B cell (primary cell): ENCODE data around the gene MYOF. TPM values are rescaled to one million over a fixed set of nuclear protein-coding genes. Genes with fewer than 3 reads are reported as not detected.
A peak's percentile ranks its signal among the peaks of the same experiment; 100 is the strongest.
"Not testable (repeated sequence)": the region's sequence is repeated elsewhere in the genome, so short reads cannot be mapped to it uniquely, and the experiment has no call there.

ENCODE experiments used
- ATAC-seq: fragments of 200-7000 bp; cut with Tn5 transposase; one replicate; pipeline ENCODE4 v1.10.0; 2021; ENCODE audit warnings: low read depth, mild to moderate bottlenecking, moderate number of reproducible peaks, moderate library complexity
- CTCF ChIA-PET: fragments of 350-600 bp; sonication (Branson Sonifier 250); formaldehyde crosslinking; loops from one replicate; lab custom pipeline; 2021; ENCODE audit warnings: antibody characterized with exemption, inconsistent platforms; lab: Charles Lee
- POLR2A ChIA-PET: fragments of 350-600 bp; sonication (Branson Sonifier 250); formaldehyde crosslinking; loops from one replicate; lab custom pipeline; 2021; ENCODE audit warnings: antibody characterized with exemption; lab: Charles Lee
- DNase-seq: peaks from one replicate; pipeline ENCODE4 v3.0.0; 2013
- H2AFZ ChIP-seq: 2 replicates; pipeline ENCODE4 v1.6.1; 2012; ENCODE audit warnings: mild to moderate bottlenecking, low read depth, low read length; ENCODE audit not compliant: insufficient read depth, poor library complexity, severe bottlenecking
- H3K27ac ChIP-seq, 2 donors: 1 replicate in 1 of 2; 2 replicates in 1 of 2; pipeline ENCODE4 v1.5.1; 2012 to 2013; ENCODE audit warnings: low read length in 2 of 2, mild to moderate bottlenecking in 2 of 2, moderate library complexity in 1 of 2
- H3K27me3 ChIP-seq, 4 experiments: fragments of 200-600 bp in 1 of 4; sonication (generic) in 1 of 4; replicated peaks in 1 of 4; 1 replicate in 2 of 4; 2 replicates in 2 of 4; pipeline versions ENCODE4 v1.6.1 to v1.7.0; 2013 to 2016; ENCODE audit warnings: low read length in 3 of 4, mild to moderate bottlenecking in 2 of 4, mixed read lengths in 1 of 4, moderate library complexity in 1 of 4; ENCODE audit not compliant: insufficient read depth in 4 of 4, control insufficient read depth in 3 of 4; ENCODE audit errors: control extremely low read depth in 1 of 4
- H3K36me3 ChIP-seq, 2 experiments: replicated peaks in 1 of 2; 1 replicate in 1 of 2; 2 replicates in 1 of 2; pipeline versions ENCODE4 v1.6.1 to v1.7.1; 2013; ENCODE audit warnings: low read length in 1 of 2; ENCODE audit not compliant: insufficient read depth in 2 of 2, control insufficient read depth in 1 of 2; ENCODE audit errors: control extremely low read depth in 1 of 2, extremely low read depth in 1 of 2
- H3K4me1 ChIP-seq, 2 donors: fragments of 200-600 bp in 1 of 2; sonication (generic) in 1 of 2; 1 replicate in 1 of 2; 2 replicates in 1 of 2; pipeline versions ENCODE4 v1.5.1 to v1.6.1; 2013 to 2017; ENCODE audit warnings: low read length in 2 of 2; ENCODE audit not compliant: control insufficient read depth in 2 of 2, insufficient read depth in 2 of 2
- H3K4me2 ChIP-seq: replicated peaks from 2 replicates; pipeline ENCODE3; 2012; ENCODE audit warnings: mild to moderate bottlenecking, low read depth, low read length; ENCODE audit not compliant: poor library complexity, severe bottlenecking
- H3K4me3 ChIP-seq, 5 experiments: fragments of 200-600 bp in 1 of 5; sonication (generic) in 1 of 5; 1 replicate in 3 of 5; 2 replicates in 2 of 5; pipeline versions ENCODE4 v1.5.1 to v1.7.0; 2011 to 2016; ENCODE audit warnings: low read length in 4 of 5, mild to moderate bottlenecking in 4 of 5, low read depth in 2 of 5, control low read depth in 1 of 5, moderate library complexity in 1 of 5; ENCODE audit not compliant: insufficient read depth in 1 of 5; ENCODE audit errors: control extremely low read depth in 1 of 5, extremely low read depth in 1 of 5
- H3K79me2 ChIP-seq: fragments of 200-600 bp; sonication (generic); one replicate; pipeline ENCODE4 v1.6.0; 2016; ENCODE audit warnings: low read length; ENCODE audit not compliant: control insufficient read depth, insufficient read depth
- H3K9ac ChIP-seq: fragments of 200-600 bp; sonication (generic); 2 replicates; pipeline ENCODE4 v1.6.1; 2017; ENCODE audit warnings: mild to moderate bottlenecking, low read length, moderate library complexity
- H3K9me3 ChIP-seq, 3 donors: one replicate each; pipeline versions ENCODE4 v1.6.1 to v1.7.1; 2013; ENCODE audit warnings: low read length in 2 of 3; ENCODE audit not compliant: control insufficient read depth in 2 of 3, insufficient read depth in 1 of 3; ENCODE audit errors: control extremely low read depth in 1 of 3
- H4K20me1 ChIP-seq: 2 replicates; pipeline ENCODE4 v1.6.0; 2012; ENCODE audit warnings: mild to moderate bottlenecking, low read length; ENCODE audit not compliant: insufficient read depth, control insufficient read depth, poor library complexity, severe bottlenecking
- H3K27ac Mint-ChIP-seq: one replicate; pipeline ENCODE4 v1.8.0; 2021; ENCODE audit warnings: mixed read lengths
- H3K27me3 Mint-ChIP-seq: one replicate; pipeline ENCODE4 v1.8.0; 2021; ENCODE audit warnings: mixed read lengths
- H3K4me1 Mint-ChIP-seq: one replicate; pipeline ENCODE4 v1.8.0; 2021; ENCODE audit warnings: mixed read lengths
- H3K4me3 Mint-ChIP-seq: one replicate; pipeline ENCODE4 v1.8.0; 2021; ENCODE audit warnings: mixed read lengths
- H3K9me3 Mint-ChIP-seq: one replicate; pipeline ENCODE4 v1.8.0; 2022; ENCODE audit warnings: mixed read lengths; ENCODE audit not compliant: insufficient read depth
- EZH2 ChIP-seq: IDR thresholded peaks from 2 replicates; pipeline ENCODE4 v1.6.1; 2012; ENCODE audit warnings: borderline replicate concordance, low read depth, mild to moderate bottlenecking, moderate library complexity, low read length; ENCODE audit not compliant: insufficient read depth, poor library complexity, severe bottlenecking
- WGBS: methylation state at CpG from one replicate; pipeline ENCODE4 v1.1.5; 2013; ENCODE audit warnings: missing lambda C conversion rate; ENCODE audit not compliant: insufficient coverage; 5-methylcytosine and 5-hydroxymethylcytosine counted together
- intact Hi-C: fragments of 100-400 bp; cut with micrococcal nuclease; formaldehyde crosslinking; loops from one replicate; pipeline ENCODE4 v1.10.0; 2022
- polyA plus RNA-seq: library from polyadenylated mRNA; depleted of rRNA; stranded (reverse); fragments of >200 nt; gene quantifications from 2 replicates; pipeline ENCODE4 v1.2.3, GENCODE V29; 2012
- total RNA-seq, 2 donors: library from RNA; stranded (reverse); fragments of 120-200 nt in 1 of 2; gene quantifications; 1 replicate in 1 of 2; 2 replicates in 1 of 2; pipeline versions ENCODE4 v1.2.3 to v1.2.4, GENCODE V29; 2013 to 2022
- TF ChIP-seq, protein P1 (sequence below): fragments of 200-600 bp; IDR thresholded peaks from one replicate; pipeline ENCODE4 v1.8.0; 2022; ENCODE audit warnings: antibody characterized with exemption, mild to moderate bottlenecking

The MYOF gene
- total and polyA plus RNA-seq, 2 donors (not counting 1 experiment from before 2014, with no cell fraction given), result 0.07 to 0.18 TPM

- Histone ChIP-seq H3K79me2 (no peaks in the 10 kb centered on the region), H3K27me3 (no peaks in the 10 kb centered on the region), H3K9ac (no peak overlapping the region), H2AFZ (peak overlapping the region; percentile 33), H3K9me3 (no peaks in the 10 kb centered on the region), H4K20me1 (no peaks in the 10 kb centered on the region), H3K4me3 (no peak overlapping the region), H3K36me3 (no peaks in the 10 kb centered on the region), H3K27ac (no peak overlapping the region), H3K4me2 (no peak overlapping the region), H3K4me1 (no peaks in the 10 kb centered on the region)
- intact Hi-C loops, result no loop called here
- no peaks in the 10 kb centered on the region for H3K4me1 Mint-ChIP-seq
- no peak overlapping the region for H3K27ac Mint-ChIP-seq
- H3K9me3 Mint-ChIP-seq, result no peaks in the 10 kb centered on the region
- TF ChIP-seq EZH2, result no peak
- TF ChIP-seq, protein P1, sequence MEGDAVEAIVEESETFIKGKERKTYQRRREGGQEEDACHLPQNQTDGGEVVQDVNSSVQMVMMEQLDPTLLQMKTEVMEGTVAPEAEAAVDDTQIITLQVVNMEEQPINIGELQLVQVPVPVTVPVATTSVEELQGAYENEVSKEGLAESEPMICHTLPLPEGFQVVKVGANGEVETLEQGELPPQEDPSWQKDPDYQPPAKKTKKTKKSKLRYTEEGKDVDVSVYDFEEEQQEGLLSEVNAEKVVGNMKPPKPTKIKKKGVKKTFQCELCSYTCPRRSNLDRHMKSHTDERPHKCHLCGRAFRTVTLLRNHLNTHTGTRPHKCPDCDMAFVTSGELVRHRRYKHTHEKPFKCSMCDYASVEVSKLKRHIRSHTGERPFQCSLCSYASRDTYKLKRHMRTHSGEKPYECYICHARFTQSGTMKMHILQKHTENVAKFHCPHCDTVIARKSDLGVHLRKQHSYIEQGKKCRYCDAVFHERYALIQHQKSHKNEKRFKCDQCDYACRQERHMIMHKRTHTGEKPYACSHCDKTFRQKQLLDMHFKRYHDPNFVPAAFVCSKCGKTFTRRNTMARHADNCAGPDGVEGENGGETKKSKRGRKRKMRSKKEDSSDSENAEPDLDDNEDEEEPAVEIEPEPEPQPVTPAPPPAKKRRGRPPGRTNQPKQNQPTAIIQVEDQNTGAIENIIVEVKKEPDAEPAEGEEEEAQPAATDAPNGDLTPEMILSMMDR, result no peak
- WGBS, result 4% methylated on average over 3 of the region's 4 CpGs
- CTCF ChIA-PET, result no interaction called here
- POLR2A ChIA-PET, result no interaction called here
- ATAC-seq, result no peak
- DNase-seq, result no peak
- peaks cover 8% of the 10 kb centered on the region for H3K27me3 Mint-ChIP-seq
- H3K4me3 Mint-ChIP-seq, result no peak overlapping the region
Observed at GRCh38 chr10:93319096-93319495, 163.0 kb downstream of the MYOF start.

DNA sequence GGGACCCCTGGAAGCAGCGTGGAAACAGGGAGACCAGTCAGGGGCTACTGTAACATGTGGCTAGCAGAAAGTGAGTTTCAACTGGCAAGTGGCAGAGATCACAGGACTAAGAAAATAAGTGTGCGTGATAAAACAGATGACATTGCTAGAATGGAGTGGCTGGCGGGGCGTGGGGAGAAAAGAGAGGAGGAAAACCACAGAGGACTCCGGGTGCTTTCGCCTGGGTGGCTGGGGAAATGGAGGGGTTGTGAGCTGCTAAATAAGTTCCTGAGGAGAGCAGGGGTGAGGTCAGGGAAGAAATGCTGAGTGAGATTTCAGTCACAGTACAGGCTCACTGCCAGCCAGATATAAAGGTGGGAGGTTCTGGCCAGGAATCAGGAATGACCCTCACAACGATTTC lies 166.9 kb downstream of the MYOF start:
- Mint-ChIP-seq H3K4me3 (no peak overlapping the region), H3K27ac (no peak overlapping the region), H3K4me1 (no peaks in the 10 kb centered on the region), H3K9me3 (no peaks in the 10 kb centered on the region), H3K27me3 (peaks cover 15% of the 10 kb centered on the region)
- Histone ChIP-seq H3K27me3 (no peaks in the 10 kb centered on the region), H3K9ac (no peak overlapping the region), H2AFZ (no peak overlapping the region), H3K4me3 (no peak overlapping the region), H3K9me3 (no peaks in the 10 kb centered on the region), H3K36me3 (no peaks in the 10 kb centered on the region), H3K27ac (no peak overlapping the region), H3K4me1 (no peaks in the 10 kb centered on the region), H3K4me2 (no peak overlapping the region), H3K79me2 (no peaks in the 10 kb centered on the region), H4K20me1 (no peaks in the 10 kb centered on the region)
- ATAC-seq, result no peak
- TF ChIP-seq EZH2, result no peak
- TF ChIP-seq, protein P1, result no peak
- ChIA-PET CTCF (no interaction called here), POLR2A (no interaction called here)
- no peak for DNase-seq
- intact Hi-C loops, result no loop called here
- 54% methylated on average over 7 of the region's 7 CpGs for WGBS

DNA sequence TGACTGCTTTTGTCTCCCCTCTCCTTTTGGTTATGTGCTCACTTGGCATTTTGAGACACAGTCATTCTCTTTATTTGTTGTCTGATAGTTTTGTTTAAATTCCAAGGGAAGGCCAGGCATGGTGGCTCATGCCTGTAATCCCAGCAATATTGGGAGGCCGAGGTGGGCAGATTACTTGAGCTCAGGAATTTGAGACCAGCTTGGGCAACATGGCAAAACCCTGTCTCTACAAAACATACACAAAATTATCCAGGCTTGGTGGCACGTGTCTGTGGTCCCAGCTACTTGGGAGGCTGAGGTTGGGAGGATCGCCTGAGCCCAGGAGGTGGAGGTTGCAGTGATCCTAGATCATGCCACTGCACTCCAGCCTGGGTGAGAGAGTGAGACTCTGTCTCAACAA lies 167.5 kb downstream of the MYOF start:
- H3K4me3 Mint-ChIP-seq, H3K27ac ChIP-seq, H3K36me3 ChIP-seq, H3K9me3 Mint-ChIP-seq, ATAC-seq, H2AFZ ChIP-seq, POLR2A ChIA-PET, H3K27ac Mint-ChIP-seq, H3K9me3 ChIP-seq, H3K4me2 ChIP-seq, intact Hi-C loops, H3K27me3 ChIP-seq, H3K4me1 Mint-ChIP-seq, CTCF ChIA-PET, H4K20me1 ChIP-seq, H3K4me1 ChIP-seq, H3K4me3 ChIP-seq, H3K79me2 ChIP-seq, H3K9ac ChIP-seq, DNase-seq: not testable (repeated sequence)
- no CpG with 5 or more reads among the region's 3 CpGs for WGBS
- peaks cover 17% of the 10 kb centered on the region for H3K27me3 Mint-ChIP-seq
